Neuronal stem cell (in vitro differentiated cells): ENCODE results near the gene IFFO2. TPM values are rescaled to one million over a fixed set of nuclear protein-coding genes. Genes with fewer than 3 reads are reported as not detected.

Source experiments
- small RNA-seq: library from polyadenylated mRNA; stranded (forward); fragments of <200 nt; extraction: miRNeasy Mini kit (QIAGEN cat#:217004); gene quantifications from one replicate; pipeline ENCODE3, GENCODE V24; 2013; ENCODE audit not compliant: insufficient read depth

Gene IFFO2

Small RNAs within 50 kb of the gene (small RNA-seq; reads per million reads assigned to genes)
- gene MIR1290 (not detected), gene MIR4695 (not detected)
